Measurements from ENCODE around the gene PCCA.
"Not testable (repeated sequence)": the region's sequence is repeated elsewhere in the genome, so short reads cannot be mapped to it uniquely, and the experiment has no call there.

Gene PCCA

GRCh38 chr13:100138859-100139491 is 50.1 kb downstream of the PCCA start:
- Histone ChIP-seq H3K9me3 (ENCODE audit: severe bottlenecking) (peaks cover 2% of the 10 kb centered on the region), H3K27me3 (ENCODE audit: insufficient read depth, low read depth, severe bottlenecking) (no peaks in the 10 kb centered on the region), H3K27ac (no peak overlapping the region), H3K36me3 (no peaks in the 10 kb centered on the region), H3K4me3 (ENCODE audit: low read depth, low read length) (no peak overlapping the region)
- DNase-seq = no peak
- TF ChIP-seq, protein P1, sequence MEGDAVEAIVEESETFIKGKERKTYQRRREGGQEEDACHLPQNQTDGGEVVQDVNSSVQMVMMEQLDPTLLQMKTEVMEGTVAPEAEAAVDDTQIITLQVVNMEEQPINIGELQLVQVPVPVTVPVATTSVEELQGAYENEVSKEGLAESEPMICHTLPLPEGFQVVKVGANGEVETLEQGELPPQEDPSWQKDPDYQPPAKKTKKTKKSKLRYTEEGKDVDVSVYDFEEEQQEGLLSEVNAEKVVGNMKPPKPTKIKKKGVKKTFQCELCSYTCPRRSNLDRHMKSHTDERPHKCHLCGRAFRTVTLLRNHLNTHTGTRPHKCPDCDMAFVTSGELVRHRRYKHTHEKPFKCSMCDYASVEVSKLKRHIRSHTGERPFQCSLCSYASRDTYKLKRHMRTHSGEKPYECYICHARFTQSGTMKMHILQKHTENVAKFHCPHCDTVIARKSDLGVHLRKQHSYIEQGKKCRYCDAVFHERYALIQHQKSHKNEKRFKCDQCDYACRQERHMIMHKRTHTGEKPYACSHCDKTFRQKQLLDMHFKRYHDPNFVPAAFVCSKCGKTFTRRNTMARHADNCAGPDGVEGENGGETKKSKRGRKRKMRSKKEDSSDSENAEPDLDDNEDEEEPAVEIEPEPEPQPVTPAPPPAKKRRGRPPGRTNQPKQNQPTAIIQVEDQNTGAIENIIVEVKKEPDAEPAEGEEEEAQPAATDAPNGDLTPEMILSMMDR (IDR thresholded peaks at IDR 0.05; ENCODE audit: low read depth, low read length) = no peak

GRCh38 chr13:100139817-100140216 is 50.9 kb downstream of the PCCA start:
- TF ChIP-seq, protein P1 (IDR thresholded peaks at IDR 0.05; ENCODE audit: low read depth, low read length) = no peak
- H3K36me3 ChIP-seq = peaks cover 4% of the 10 kb centered on the region
- no peak for DNase-seq
- H3K4me3 ChIP-seq (ENCODE audit: low read depth, low read length) = no peak overlapping the region
- H3K27ac ChIP-seq = no peak overlapping the region
- no peaks in the 10 kb centered on the region for H3K27me3 ChIP-seq (ENCODE audit: insufficient read depth, low read depth, severe bottlenecking)
- peaks cover 2% of the 10 kb centered on the region for H3K9me3 ChIP-seq (ENCODE audit: severe bottlenecking)

- H3K9me3 ChIP-seq (ENCODE audit: severe bottlenecking) = peaks cover 2% of the 10 kb centered on the region
- no peak for DNase-seq
- no peak overlapping the region for H3K4me3 ChIP-seq (ENCODE audit: low read depth, low read length)
- TF ChIP-seq, protein P1 (IDR thresholded peaks at IDR 0.05; ENCODE audit: low read depth, low read length) = no peak
- peaks cover 6% of the 10 kb centered on the region for H3K36me3 ChIP-seq
- no peaks in the 10 kb centered on the region for H3K27me3 ChIP-seq (ENCODE audit: insufficient read depth, low read depth, severe bottlenecking)
- H3K27ac ChIP-seq = no peak overlapping the region
Measured at GRCh38 chr13:100140441-100140840, 51.5 kb downstream of the PCCA start.

DNA sequence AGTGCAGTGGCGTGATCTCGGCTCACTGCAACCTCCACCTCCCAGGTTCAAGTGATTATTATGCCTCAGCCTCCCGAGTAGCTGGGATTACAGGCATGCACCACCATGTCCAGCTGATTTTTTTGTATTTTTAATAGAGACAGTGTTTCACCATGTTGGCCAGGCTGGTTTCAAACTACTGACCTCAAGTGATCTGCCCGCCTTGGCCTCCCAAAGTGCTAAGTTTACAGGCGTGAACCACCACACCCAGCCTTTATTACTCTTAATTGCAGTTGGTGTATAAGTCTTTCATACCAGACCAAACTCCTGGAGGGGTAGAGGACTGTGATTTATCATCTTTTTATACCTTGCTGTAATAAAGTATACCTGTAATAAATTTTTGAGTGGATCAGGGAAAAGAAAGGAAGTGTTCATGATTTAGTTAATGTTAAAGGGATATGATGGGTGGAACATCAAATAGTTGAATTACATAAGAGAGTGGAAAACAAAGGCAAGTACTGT is 52.6 kb downstream of the PCCA start:
- not testable (repeated sequence) for H3K27me3 ChIP-seq (ENCODE audit: insufficient read depth, low read depth, severe bottlenecking)

DNA sequence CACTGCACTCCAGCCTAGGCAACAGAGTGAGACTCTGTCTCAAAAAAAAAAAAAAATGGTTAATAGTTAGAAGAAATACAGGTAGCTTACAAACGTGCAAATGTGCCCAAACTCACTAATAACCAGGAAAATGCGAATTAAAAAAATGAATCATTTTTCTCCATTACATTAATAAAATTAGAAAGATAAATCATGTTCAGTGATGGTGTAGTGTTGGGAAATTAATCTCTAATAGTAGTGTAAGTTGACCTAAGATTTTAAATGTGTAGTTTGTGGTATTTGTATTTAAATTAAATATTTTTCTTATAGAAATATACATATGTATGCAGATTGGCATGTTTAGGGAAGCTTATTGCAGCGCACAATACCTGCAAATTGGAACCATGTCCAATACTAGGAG is 57.6 kb downstream of the PCCA start:
- peaks cover 9% of the 10 kb centered on the region for H3K9me3 ChIP-seq (ENCODE audit: severe bottlenecking)

More for the DNA sequence above, 52.6 kb downstream of the PCCA start:
- H3K36me3 ChIP-seq; H3K9me3 ChIP-seq (ENCODE audit: severe bottlenecking); DNase-seq; H3K27ac ChIP-seq; H3K4me3 ChIP-seq (ENCODE audit: low read depth, low read length): not testable (repeated sequence)

GRCh38 chr13:100147825-100148224 is 58.9 kb downstream of the PCCA start:
- Histone ChIP-seq H3K9me3 (ENCODE audit: severe bottlenecking) (peaks cover 9% of the 10 kb centered on the region), H3K27me3 (ENCODE audit: insufficient read depth, low read depth, severe bottlenecking) (no peaks in the 10 kb centered on the region), H3K27ac (no peak overlapping the region), H3K4me3 (ENCODE audit: low read depth, low read length) (no peak overlapping the region), H3K36me3 (peaks cover 12% of the 10 kb centered on the region)
- TF ChIP-seq, protein P1 (IDR thresholded peaks at IDR 0.05; ENCODE audit: low read depth, low read length) = no peak
- no peak for DNase-seq

More for the DNA sequence above, 57.6 kb downstream of the PCCA start:
- DNase-seq = no peak
- TF ChIP-seq, protein P1 (IDR thresholded peaks at IDR 0.05; ENCODE audit: low read depth, low read length) = no peak
- no peak overlapping the region for H3K27ac ChIP-seq
- no peaks in the 10 kb centered on the region for H3K27me3 ChIP-seq (ENCODE audit: insufficient read depth, low read depth, severe bottlenecking)
- peaks cover 12% of the 10 kb centered on the region for H3K36me3 ChIP-seq
- H3K4me3 ChIP-seq (ENCODE audit: low read depth, low read length) = no peak overlapping the region
